Activated CD4-positive, CD25-positive, alpha-beta regulatory T cell treated with anti-CD3 and anti-CD28 coated beads, Interleukin-2, amount 50 U/mL, for 16 hours (primary cell): Measurements from ENCODE around the gene SLC39A6.
"Not testable (repeated sequence)": the region's sequence is repeated elsewhere in the genome, so short reads cannot be mapped to it uniquely, and the experiment has no call there.

Source experiments
- DNase-seq: peaks from one replicate; pipeline ENCODE4 v3.0.0-alpha.2; 2020; ENCODE audit warnings: low read depth, low spot score

Gene SLC39A6

DNA sequence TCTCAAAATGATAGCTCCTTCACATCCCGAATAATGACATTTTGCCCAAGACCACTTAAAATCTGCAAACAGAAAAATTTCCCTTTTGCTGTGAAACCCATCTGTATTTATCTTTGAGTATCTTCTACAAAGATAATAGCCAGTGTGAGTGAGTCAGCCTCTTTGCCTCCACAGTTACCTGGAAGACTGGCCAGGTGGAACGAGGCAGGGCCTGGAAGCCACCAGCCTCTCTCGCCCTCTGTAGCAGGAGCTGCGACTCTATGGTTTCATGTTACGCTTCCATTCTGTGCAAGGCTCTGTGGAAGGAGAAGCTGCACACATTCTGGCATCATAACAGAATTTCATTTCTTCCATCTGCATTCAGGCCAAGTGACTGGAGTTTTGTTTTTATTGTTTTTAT lies 10.1 kb upstream of the SLC39A6 start:
- no peak for DNase-seq

GRCh38 chr18:36135264-36135663 lies 6.1 kb upstream of the SLC39A6 start:
- DNase-seq = no peak

DNA sequence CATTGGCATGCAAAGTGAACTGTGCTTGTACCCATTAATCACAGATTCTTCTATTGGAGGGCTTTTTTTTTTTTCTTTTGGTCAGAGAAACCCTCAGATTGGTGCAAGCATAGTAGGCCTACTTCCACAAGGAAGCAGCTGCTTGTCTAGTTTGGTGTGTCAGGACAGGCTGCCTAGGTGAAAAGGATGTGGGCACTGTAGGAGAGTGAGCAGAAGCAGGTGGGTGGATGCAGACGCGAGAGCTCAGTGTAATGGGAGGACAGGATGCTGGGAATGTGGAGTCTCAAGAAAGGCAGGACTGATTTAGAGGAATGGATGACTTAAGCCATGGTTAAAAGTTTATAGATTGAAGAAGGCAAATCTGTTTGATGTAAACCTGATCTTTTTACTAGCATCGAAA lies 3.6 kb upstream of the SLC39A6 start:
- no peak for DNase-seq

DNA sequence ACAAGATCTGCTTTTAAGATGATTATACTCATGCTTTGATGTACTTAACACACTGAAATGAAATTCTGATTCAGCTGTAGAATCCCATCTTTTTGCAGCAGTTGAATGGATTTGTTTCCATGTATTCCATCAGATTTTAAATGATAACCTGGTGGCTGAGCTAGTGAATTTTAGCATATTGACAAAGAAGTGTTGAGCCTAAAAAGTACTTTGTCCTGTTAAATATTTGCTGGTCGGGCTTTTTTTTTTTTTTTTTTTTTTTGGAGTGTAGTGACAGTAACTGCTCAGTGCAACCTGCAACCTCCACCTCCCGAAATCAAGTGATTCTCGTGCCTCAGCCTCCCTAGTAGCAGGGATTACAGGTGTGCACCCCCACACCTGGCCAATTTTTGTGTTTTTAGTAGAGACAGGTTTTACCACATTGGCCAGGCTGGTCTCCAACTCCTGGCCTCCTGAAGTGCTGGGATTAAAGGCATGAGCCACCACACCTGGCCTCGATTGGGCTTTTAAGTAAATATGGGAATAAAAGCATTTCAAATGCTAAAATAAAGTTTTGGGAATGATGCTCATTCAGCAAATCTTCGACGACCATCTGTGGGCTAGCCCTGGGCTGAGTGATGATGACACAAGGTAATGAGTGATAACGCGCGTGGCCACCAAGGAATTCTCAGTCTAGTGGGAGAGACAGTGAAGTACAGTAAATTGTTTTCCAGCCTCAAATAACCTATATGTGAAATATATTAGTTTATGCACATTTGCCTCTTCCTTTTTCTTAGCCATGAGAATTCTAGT lies 2.7 kb upstream of the SLC39A6 start:
- no peak for DNase-seq

DNA sequence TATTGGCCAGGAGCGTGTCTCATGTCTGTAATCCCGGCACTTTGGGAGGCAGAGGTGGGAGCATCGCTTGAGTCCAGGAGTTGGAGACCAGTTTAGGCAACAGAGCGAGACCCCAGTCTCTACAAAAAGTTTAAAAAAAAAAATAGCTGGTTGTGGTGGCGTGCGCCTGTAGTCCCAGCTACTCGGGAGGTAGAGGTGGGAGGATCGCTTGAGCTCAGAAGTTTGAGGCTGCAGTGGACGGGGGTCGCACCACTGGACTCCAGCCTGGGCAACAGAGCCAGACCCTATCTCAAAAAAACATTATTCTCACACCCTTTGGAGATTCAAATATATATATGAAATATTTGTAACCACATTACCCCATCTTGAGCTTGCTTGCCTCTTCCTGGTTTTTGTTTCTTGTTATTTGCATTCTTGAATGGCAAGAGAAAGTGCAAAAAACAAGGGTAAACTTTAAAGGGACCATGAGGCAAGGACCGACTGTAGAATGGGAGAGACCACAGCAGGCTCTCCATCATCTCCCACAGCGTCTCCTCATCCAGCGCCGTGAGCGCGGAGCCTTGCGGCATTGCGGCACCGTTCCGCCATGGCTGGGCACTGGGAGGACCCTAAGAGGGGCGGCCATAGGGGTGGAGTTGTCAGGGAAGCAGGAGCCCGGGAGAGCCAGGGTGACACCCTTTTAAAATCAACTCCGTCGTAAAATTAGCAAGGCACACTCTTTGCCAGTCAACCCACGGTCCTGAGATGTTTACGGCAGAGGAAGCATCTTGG lies 1.9 kb upstream of the SLC39A6 start:
- no peak for DNase-seq

DNA sequence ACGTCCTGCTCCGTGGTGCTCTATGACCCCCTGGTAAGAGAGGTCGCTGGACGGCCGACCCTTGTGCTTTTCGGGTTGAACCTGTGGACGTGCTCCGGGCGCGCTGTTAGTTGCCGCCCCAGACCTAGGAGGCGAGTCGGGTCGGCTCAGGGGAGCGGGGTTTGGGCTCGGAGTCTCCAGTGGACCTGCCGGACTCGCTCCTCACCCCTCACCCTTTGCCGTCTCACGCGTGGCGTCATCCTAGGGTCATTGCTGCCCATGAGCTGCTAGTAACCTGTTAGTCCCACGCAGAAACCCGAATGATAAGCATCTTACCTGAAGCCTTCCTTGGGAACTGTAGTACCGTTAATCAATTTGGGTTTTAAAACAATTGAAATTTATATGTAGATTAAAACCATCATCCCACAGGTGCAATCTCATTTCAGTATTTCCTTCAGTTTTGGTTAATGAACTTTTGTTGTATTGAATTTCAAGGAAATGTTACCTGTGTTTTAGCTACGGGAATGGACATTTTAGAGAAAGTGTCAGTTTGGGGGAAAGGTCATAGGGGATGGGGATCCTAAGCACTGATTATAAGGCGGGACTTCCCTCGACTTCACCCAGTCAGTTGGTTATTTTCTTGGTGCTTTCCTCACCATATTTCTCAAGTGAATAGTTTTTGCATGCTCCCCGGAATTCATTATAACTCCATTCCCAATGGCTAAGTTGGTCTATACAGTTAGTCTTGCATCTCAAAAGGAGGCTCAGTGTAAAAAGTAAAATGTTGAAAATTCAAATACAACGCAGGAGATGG lies 1.1 kb upstream of the SLC39A6 start:
- no peak for DNase-seq

DNA sequence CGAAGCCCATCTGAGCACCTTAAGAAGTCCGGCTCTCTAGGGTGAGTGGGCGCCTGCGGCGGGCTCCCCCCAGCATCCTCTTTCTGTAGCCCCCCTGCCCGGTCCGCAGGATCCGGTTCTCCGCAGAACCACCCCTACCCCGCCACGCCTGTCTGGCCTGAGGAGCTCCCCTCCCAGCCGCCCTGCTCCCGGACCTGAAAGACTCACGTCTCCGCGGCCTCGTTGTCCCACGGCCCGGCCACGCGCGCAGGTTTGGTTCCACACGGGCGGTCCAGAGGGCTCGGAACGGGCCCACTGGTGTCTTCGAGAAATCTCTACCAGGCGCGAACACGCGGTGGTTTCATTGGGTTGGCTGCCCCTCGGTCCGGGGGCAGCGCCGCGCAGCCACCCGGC lies 237 bp downstream of the SLC39A6 start:
- no peak for DNase-seq

DNA sequence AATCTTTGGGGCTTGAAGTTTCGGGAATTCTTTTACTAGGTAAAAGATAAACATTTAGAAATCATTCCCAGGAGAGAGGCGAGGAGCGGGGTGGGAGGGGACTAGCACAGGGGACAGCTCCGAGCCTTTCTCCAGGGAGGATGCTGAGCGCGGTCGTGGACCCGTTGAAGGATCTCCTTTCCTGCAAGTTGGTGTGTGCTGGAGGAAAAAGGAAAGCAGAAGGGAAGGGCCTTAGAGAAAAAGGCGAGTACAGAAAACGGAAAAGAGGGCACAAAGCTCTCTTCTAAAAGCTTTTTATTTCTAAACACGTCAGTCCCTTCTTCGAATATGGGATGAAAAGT lies 640 bp downstream of the SLC39A6 start:
- no peak for DNase-seq

GRCh38 chr18:36127836-36128529 lies 1.2 kb downstream of the SLC39A6 start:
- no peak for DNase-seq

DNA sequence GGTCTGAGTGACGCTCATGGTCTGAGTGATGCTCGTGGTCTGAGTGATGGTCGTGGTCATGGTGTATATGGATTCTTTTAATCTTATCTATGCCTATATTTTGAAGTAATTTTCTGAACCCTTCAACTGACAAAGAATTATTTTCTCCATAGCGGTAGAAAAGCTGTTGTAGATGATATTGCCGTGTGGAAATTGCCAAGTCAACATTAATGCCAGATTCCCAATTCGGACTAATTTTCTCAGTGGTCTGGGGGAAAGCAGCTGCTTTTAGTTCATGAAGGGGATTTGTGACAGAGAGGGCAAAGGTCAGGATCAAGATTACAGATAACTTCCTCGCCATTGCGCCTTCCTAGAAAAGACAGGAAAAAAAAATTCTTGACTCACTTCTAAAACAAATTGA lies 2.5 kb downstream of the SLC39A6 start:
- no peak for DNase-seq

- no peak for DNase-seq
These were observed 4.3 kb downstream of the SLC39A6 start for GRCh38 chr18:36124841-36125240.

GRCh38 chr18:36120297-36120696 lies 8.8 kb downstream of the SLC39A6 start:
- DNase-seq = no peak

DNA sequence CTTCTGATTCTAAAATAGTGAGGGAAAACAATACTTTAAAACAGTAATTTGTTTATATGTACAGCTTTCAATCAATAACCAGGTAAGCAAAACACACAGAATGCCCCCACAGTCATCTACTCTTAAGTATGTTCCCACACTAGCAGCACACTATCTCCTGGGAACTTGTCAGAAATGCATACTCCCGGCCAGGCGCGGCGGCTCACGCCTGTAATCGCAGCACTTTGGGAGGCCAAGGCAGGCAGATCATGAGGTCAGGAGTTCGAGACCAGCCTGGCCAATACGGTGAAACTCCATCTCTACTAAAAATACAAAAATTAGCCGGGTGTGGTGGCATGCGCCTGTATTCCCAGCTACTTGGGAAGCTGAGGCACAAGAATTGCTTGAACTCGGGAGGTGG lies 12.4 kb downstream of the SLC39A6 start:
- not testable (repeated sequence) for DNase-seq

- no peak for DNase-seq
These were observed 14.4 kb downstream of the SLC39A6 start for GRCh38 chr18:36114738-36115137.

DNA sequence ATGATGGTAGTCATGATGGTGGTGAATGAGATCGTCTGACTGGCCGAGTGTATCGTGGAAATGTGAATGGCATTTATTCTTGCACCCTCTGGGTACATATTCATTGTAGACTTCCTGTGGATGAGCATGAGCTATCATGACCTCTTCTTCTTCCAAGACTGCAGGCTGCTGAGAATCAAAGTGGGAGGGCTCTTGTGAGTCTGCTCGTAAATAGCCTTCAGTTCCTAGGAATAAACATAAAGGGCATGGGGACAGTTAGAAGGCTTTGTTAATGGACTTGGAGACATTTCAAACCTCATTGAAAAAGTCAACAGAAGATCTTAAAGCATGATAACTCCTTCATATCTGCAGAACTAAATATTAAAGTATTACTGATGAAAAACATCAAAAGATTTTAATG lies 14.9 kb downstream of the SLC39A6 start:
- DNase-seq = no peak

GRCh38 chr18:36112302-36112701 lies 16.8 kb downstream of the SLC39A6 start:
- no peak for DNase-seq

DNA sequence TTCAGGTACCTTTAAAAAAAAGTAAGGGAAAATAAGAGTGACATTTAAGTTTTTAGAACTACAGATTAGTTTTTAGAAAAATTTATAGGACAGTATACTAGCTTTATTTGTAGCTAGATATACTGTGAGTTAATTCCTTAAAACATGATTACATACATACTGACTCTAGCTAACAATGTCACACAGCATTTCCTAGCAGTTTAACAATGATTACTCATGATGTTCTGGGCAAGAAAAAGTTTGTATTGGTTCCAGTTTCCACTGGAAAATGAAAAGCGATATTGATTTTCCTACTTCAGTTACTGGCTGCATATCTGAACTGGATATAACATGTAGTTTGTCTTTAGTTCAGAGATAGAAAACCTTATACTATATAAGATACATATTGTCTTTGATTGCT lies 19.4 kb downstream of the SLC39A6 start:
- no peak for DNase-seq

- DNase-seq = no peak
These were observed 20.5 kb downstream of the SLC39A6 start for GRCh38 chr18:36108601-36109000.

DNA sequence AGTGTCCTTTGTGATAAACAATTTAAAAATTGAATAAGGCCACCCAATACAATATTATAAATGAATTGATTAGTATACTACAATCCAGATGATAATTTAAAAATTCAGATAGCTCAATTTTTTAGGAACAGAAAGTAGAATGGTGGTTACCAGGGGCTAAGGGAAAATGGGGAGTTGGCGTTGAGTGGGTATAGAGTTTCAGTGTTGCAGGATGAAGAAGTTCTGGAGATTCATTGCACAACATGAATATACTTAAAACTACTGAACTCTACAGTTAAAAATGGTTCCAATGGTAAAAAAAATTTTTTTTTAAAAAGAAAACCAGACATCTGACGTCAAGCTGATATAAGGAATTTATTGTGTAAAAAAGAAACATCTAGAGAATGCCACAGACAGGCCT lies 20.9 kb downstream of the SLC39A6 start:
- DNase-seq = no peak

- DNase-seq = no peak
These were observed 21.7 kb downstream of the SLC39A6 start for GRCh38 chr18:36107477-36107876.

DNA sequence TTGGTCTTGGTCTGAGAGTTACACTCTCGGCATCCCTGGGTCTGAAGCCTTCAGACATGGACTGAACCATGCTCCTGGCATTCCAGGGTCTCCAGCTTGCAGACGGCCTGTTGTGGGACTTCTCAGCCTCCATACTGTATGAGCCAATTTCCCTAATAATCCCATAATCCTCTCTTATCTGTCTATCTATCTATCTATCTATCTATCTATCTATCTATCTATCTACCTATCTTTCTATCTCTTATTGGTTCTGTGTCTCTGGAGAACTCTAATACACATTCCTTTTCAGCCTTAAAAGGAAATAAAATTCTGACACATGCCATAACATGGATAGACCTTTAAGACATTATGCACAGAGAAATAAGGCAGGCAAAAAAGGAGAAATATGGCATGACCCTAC lies 24.4 kb downstream of the SLC39A6 start:
- no peak for DNase-seq

- no peak for DNase-seq
These were observed 27.2 kb downstream of the SLC39A6 start for GRCh38 chr18:36101943-36102342.
